IPS-20b (cell line): ENCODE results near the gene JAKMIP2.

Experiments used
- H3K27ac ChIP-seq: one replicate; pipeline ENCODE4 v1.5.1; 2013; ENCODE audit warnings: low read length
- H3K27me3 ChIP-seq: 2 replicates; pipeline ENCODE4 v1.6.1; 2013; ENCODE audit warnings: mild to moderate bottlenecking, low read length, inconsistent platforms; ENCODE audit not compliant: insufficient read depth
- H3K36me3 ChIP-seq: 2 replicates; pipeline ENCODE4 v1.6.1; 2013; ENCODE audit warnings: low read depth, mild to moderate bottlenecking, inconsistent platforms, low read length, moderate library complexity; ENCODE audit not compliant: insufficient read depth
- H3K4me1 ChIP-seq: 2 replicates; pipeline ENCODE4 v1.6.1; 2013; ENCODE audit warnings: mild to moderate bottlenecking, control low read depth, inconsistent platforms, low read length, moderate library complexity; ENCODE audit not compliant: insufficient read depth
- H3K4me3 ChIP-seq: 2 replicates; pipeline ENCODE4 v1.5.1; 2013; ENCODE audit warnings: mild to moderate bottlenecking, low read length, inconsistent platforms
- H3K9ac ChIP-seq: 2 replicates; pipeline ENCODE4 v1.6.1; 2013; ENCODE audit warnings: low read depth, mild to moderate bottlenecking, inconsistent platforms, low read length, moderate library complexity
- H3K9me3 ChIP-seq: 2 replicates; pipeline ENCODE4 v1.6.1; 2013; ENCODE audit warnings: mild to moderate bottlenecking, low read depth, low read length, inconsistent platforms; ENCODE audit not compliant: insufficient read depth

Gene JAKMIP2

DNA sequence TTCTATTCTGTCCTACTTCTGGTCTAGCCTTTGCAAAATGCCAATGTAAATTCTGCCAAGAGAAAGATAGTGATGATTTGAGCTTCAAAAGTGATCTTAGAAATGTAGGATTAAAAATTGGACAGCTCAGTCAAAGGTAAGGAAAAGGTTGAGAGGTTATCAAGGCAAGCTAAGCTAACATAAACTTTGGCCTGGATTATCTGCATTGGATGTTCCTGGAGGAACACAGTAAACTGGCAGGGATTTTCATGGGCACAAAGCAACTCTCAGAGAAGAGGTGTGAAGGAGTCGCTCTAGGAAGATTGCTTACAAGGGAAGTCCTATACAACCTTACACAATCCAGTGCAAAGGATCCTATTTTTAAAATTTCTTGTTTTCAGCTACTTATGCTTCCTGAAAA is 115.2 kb downstream of the JAKMIP2 start:
- no peak overlapping the region for H3K27ac ChIP-seq
- H3K4me3 ChIP-seq = no peak overlapping the region
- H3K36me3 ChIP-seq = peaks cover 55% of the 10 kb centered on the region; the same call in 1 of the 2 replicates
- no peaks in the 10 kb centered on the region for H3K4me1 ChIP-seq
- no peaks in the 10 kb centered on the region for H3K9me3 ChIP-seq
- H3K9ac ChIP-seq = no peak overlapping the region
- no peaks in the 10 kb centered on the region for H3K27me3 ChIP-seq

DNA sequence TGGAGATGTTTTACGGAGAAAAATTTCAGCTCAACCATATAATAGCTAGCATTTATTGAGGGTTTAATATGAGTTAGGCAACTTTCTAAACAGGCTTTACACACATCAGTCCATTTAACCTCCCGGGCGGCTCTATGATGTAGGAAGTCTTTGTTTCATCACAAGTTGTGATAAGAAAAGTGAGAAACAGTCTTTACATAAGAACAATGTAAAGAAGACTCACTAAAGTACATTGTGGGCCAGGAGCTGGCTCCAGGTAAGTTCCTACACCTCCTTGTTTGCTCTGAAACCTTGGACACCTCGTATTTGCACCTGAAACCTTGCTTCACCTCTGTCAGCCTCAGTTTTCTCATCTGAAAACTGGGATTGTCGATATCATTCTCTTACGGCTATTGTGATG is 116.1 kb downstream of the JAKMIP2 start:
- Histone ChIP-seq H3K27me3 (no peaks in the 10 kb centered on the region), H3K27ac (no peak overlapping the region), H3K9me3 (no peaks in the 10 kb centered on the region), H3K9ac (no peak overlapping the region), H3K36me3 (peaks cover 60% of the 10 kb centered on the region), H3K4me3 (no peak overlapping the region), H3K4me1 (no peaks in the 10 kb centered on the region)

DNA sequence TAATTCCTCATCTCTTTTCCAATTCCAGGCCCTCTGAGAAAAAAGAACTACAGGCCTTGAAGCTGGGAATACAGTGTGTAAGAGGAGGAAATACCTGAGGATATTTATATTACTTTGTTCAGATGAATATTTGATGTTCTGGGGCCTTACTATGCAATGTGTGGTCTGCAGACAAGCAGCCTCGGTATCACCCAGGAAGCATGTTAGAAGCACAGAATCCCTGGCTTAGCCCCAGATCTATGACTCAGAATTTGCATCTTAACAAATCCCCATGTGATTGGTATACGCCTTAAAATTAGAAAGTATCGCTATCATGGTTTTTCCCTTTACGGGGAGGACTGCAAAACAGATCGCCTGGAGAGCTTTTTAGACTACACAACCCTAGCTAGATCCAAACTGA is 121.0 kb downstream of the JAKMIP2 start:
- H3K27ac ChIP-seq = no peak overlapping the region
- H3K4me1 ChIP-seq = peaks cover 8% of the 10 kb centered on the region; the same call in 1 of the 2 replicates
- no peaks in the 10 kb centered on the region for H3K9me3 ChIP-seq
- H3K9ac ChIP-seq = no peak overlapping the region
- H3K36me3 ChIP-seq = peaks cover 59% of the 10 kb centered on the region
- H3K4me3 ChIP-seq = no peak overlapping the region
- no peaks in the 10 kb centered on the region for H3K27me3 ChIP-seq

DNA sequence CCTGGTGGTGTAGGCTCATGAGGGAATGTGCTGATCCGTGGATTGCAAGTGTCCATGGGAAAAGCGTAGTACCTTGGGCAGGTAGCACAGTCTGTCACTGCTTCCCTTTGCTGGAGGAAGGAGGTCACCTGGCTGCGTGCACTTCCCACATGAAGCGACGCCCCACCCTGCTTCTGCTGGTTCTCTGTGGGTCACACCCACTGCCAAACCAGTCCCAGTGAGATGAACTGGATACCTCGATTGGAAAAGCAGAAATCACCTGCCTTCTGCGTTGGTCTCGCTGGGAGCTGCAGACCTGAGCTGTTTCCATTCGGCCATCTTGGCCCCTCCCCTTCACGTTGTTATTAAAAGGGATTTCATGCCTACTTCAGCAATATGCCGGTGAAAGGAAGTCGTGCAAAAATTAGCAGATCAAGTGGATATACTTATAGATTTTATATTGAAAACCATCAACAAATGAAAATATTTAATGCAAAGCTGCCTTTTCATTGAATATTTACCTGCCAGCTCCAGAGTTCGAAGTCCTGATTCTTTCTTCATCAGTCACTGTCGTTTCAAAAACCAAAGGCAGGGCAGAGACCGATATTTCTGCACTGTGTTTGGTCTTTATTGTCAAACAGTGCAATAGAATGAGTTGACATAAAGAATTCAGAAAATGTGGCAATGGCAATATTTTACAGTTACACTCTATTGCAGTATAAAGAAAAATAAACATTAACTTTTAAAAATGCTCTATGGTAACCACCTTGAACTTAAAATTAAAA is 123.2 kb downstream of the JAKMIP2 start:
- no peaks in the 10 kb centered on the region for H3K9me3 ChIP-seq
- H3K4me1 ChIP-seq = peaks cover 8% of the 10 kb centered on the region; the same call in 1 of the 2 replicates
- H3K4me3 ChIP-seq = no peak overlapping the region
- H3K27ac ChIP-seq = peak overlapping the region; percentile 14
- H3K9ac ChIP-seq = no peak overlapping the region
- peaks cover 52% of the 10 kb centered on the region for H3K36me3 ChIP-seq
- no peaks in the 10 kb centered on the region for H3K27me3 ChIP-seq

DNA sequence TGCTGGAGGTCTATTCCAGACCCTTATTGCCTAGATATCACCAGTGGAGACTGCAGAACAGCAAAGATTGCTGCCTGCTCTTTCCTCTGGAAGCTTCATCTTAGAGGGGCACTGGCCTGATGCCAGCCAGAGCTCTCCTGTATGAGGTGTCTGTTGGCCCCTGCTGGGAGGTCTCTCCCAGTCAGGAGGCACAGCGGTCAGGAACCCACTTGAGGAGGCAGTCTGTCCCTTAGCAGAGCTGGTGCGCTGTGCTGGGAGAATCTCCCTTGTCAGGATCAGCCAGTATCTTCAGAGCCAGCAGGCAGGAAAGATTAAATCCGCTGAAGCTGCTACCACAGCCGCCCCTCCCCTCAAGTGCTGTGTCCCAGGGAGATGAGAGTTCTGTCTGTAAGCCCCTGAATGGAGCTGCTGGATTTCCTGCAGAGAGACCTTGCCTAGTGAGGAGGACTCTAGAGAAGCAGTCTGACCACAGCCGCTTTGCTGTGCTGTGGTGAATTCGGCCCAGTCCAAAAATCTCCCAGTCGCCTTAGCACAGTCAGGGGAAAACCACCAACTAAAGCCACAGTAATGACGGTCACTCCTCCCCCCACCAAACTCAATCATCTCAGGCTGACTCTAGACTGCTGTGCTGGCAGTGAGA is 124.1 kb downstream of the JAKMIP2 start:
- no peak overlapping the region for H3K4me3 ChIP-seq
- H3K27ac ChIP-seq = peak overlapping the region; percentile 14

DNA sequence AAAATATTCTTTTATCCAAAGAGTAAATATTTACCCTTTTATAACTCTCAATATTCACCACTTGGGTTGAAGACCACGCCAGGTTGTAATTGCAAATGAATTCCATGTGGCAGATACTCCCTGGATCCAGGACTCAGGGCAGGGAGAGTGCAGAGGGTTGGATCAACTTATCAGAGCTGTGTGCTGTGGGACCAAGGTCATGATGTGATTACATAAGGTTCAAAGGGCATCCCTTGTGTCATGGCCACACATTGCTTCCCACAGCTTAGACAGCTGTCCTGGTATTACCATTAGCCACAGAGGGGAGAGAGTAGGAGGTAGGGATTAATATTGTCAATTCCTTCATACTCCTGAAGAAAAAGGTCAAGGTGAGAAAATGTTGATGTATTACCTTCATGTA is 133.9 kb downstream of the JAKMIP2 start:
- Histone ChIP-seq H3K27me3 (no peaks in the 10 kb centered on the region), H3K4me1 (no peaks in the 10 kb centered on the region), H3K9me3 (no peaks in the 10 kb centered on the region), H3K9ac (no peak overlapping the region), H3K4me3 (no peak overlapping the region), H3K27ac (no peak overlapping the region), H3K36me3 (peaks cover 69% of the 10 kb centered on the region)

More for the DNA sequence above, 124.1 kb downstream of the JAKMIP2 start:
- Histone ChIP-seq H3K9ac (no peak overlapping the region), H3K9me3 (no peaks in the 10 kb centered on the region), H3K36me3 (peaks cover 52% of the 10 kb centered on the region), H3K4me1 (peaks cover 8% of the 10 kb centered on the region; the same call in 1 of the 2 replicates), H3K27me3 (no peaks in the 10 kb centered on the region)

DNA sequence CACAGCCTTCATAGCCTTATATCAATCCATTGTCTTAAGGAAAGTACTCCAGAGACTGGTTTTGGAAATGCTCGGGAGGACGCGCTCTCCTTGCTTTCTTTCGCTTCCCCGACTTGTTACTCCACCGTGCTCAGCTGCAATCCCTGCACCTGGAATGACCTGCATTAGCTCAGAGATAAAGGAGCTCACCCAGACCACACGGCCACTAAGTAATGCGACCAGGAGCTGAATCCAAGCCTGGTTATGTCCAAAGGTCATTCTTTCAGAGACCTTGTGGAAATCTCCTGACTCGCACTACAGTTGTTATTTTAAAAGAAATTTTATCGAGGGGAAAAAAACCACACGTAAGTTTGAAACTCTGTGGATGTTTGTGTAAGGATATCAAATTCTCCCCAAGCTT is 137.3 kb downstream of the JAKMIP2 start:
- Histone ChIP-seq H3K9me3 (no peaks in the 10 kb centered on the region), H3K36me3 (peaks cover 95% of the 10 kb centered on the region), H3K4me3 (no peak overlapping the region), H3K27me3 (no peaks in the 10 kb centered on the region), H3K4me1 (no peaks in the 10 kb centered on the region), H3K9ac (no peak overlapping the region), H3K27ac (no peak overlapping the region)

DNA sequence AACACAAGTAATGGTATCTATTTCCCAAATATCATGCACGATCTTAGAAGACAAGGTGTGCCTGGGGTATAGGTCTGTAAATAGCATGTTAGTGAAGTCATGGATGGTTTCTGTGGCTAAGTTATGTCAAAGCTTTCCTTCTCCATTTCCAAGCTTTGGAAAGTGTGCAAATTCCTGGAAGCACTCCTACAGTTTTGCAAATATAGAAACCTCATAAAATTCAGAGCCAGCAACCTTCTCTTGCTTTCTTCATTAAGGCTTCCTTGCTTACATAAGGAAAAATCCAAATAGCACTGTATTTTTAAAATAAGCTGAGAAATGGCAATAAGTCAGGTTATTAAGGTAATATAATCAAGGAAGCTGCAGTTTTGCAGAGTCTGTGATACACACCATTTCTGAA is 138.1 kb downstream of the JAKMIP2 start:
- Histone ChIP-seq H3K4me1 (no peaks in the 10 kb centered on the region), H3K27ac (no peak overlapping the region), H3K9ac (no peak overlapping the region), H3K9me3 (no peaks in the 10 kb centered on the region), H3K4me3 (no peak overlapping the region), H3K27me3 (no peaks in the 10 kb centered on the region), H3K36me3 (peaks cover 97% of the 10 kb centered on the region)

DNA sequence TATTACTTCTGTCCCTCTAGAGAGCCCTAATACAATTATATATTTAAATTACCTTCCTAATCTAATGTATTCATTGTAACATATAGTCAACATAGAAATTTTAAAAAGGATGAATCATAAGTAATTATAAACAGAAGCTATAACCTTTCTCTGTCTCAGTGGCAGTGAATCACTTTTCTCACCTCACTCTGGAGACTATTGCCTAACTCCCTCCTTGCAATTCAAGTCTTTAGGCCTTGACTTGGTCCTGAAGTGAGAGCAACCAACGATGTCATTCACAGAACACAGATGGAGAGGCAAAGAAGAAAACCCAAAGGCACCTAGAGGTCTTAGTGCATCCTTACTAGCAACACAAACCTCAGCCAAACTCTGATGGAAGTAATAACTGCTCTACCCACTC is 139.4 kb downstream of the JAKMIP2 start:
- no peak overlapping the region for H3K4me3 ChIP-seq
- no peaks in the 10 kb centered on the region for H3K27me3 ChIP-seq
- no peak overlapping the region for H3K27ac ChIP-seq
- H3K4me1 ChIP-seq = no peaks in the 10 kb centered on the region
- no peaks in the 10 kb centered on the region for H3K9me3 ChIP-seq
- H3K9ac ChIP-seq = no peak overlapping the region
- peaks cover 98% of the 10 kb centered on the region for H3K36me3 ChIP-seq

DNA sequence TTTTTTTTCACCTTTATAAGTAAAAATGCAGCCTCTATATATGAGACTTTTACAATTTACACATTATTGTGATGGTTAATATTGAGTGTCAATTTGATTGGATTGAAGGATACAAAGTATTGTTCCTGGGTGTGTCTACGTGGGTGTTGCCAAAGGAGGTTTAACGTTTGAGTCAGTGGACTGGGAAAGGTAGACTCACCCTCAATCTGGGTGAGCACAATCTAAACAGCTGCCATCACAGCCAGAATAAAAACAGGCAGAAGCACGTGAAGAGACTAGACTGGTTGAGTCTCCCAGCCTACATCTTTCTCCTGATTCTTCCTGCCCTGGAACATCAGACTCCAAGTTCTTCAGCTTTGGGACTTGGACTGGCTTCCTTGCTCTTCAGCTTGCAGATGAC is 139.9 kb downstream of the JAKMIP2 start:
- Histone ChIP-seq H3K4me3 (no peak overlapping the region), H3K27me3 (no peaks in the 10 kb centered on the region), H3K36me3 (peaks cover 97% of the 10 kb centered on the region), H3K9me3 (no peaks in the 10 kb centered on the region), H3K4me1 (no peaks in the 10 kb centered on the region), H3K9ac (no peak overlapping the region), H3K27ac (no peak overlapping the region)

DNA sequence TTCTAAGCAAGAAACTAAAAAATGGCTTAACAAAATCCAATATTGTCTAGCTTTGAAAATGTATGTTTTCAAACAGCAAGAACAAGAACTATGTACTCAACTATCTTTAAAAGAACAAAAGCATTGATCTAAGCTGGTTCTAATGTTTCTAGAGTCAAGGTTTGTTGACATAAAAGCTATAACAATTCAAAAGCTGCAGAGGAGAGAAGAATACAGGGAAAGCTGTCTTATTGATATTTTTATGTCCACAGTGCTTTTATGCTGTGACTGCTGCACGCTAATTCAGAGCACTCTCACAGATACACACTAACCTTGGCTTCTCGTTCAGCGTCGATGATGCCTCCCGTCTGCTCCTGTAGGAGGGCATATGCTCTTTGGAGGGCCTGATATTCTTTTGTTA is 143.2 kb downstream of the JAKMIP2 start:
- Histone ChIP-seq H3K36me3 (peaks cover 97% of the 10 kb centered on the region), H3K27ac (no peak overlapping the region), H3K4me3 (no peak overlapping the region), H3K27me3 (no peaks in the 10 kb centered on the region), H3K9me3 (no peaks in the 10 kb centered on the region), H3K4me1 (no peaks in the 10 kb centered on the region), H3K9ac (no peak overlapping the region)

DNA sequence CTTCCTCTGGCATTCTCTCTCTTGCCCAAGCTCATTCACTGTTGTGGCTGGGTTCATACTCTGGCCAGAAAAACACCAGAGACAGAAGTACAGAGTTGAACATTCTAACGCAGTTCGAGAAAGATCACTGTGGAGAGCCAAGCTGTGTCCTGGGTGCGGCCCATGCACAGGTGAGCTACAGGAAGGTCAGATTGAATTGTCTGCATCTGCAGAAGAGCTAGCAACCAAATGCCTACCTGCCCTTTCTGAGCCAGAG is 145.9 kb downstream of the JAKMIP2 start:
- no peaks in the 10 kb centered on the region for H3K4me1 ChIP-seq
- no peaks in the 10 kb centered on the region for H3K9me3 ChIP-seq
- H3K4me3 ChIP-seq = no peak overlapping the region
- no peaks in the 10 kb centered on the region for H3K27me3 ChIP-seq
- H3K27ac ChIP-seq = no peak overlapping the region
- no peak overlapping the region for H3K9ac ChIP-seq
- peaks cover 89% of the 10 kb centered on the region for H3K36me3 ChIP-seq
